Measurements from ENCODE around the gene BHLHE41.

GRCh38 chr12:26096036-26096435 lies 28.8 kb downstream of the BHLHE41 start:
- TF ChIP-seq, protein P1, sequence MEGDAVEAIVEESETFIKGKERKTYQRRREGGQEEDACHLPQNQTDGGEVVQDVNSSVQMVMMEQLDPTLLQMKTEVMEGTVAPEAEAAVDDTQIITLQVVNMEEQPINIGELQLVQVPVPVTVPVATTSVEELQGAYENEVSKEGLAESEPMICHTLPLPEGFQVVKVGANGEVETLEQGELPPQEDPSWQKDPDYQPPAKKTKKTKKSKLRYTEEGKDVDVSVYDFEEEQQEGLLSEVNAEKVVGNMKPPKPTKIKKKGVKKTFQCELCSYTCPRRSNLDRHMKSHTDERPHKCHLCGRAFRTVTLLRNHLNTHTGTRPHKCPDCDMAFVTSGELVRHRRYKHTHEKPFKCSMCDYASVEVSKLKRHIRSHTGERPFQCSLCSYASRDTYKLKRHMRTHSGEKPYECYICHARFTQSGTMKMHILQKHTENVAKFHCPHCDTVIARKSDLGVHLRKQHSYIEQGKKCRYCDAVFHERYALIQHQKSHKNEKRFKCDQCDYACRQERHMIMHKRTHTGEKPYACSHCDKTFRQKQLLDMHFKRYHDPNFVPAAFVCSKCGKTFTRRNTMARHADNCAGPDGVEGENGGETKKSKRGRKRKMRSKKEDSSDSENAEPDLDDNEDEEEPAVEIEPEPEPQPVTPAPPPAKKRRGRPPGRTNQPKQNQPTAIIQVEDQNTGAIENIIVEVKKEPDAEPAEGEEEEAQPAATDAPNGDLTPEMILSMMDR (IDR thresholded peaks at IDR 0.05; ENCODE audit: poor library complexity): no peak
- TF ChIP-seq EZH2phosphoT487 (IDR thresholded peaks at IDR 0.05; ENCODE audit: low read depth, severe bottlenecking, unreplicated experiment) (no peak), EZH2 (IDR thresholded peaks at IDR 0.05; ENCODE audit: borderline replicate concordance) (no peak)

All from hepatocyte (in vitro differentiated cells).